SK-N-MC (cell line): ENCODE data around the gene IFTAP.

Source experiments
- EZH2 ChIP-seq: fragments of 200-600 bp; sonication (generic); IDR thresholded peaks from one replicate; pipeline ENCODE4 v1.6.1; 2017; ENCODE audit warnings: antibody characterized with exemption
- FOXP2 ChIP-seq: optimal IDR thresholded peaks from 2 replicates; pipeline ENCODE3; 2011; ENCODE audit warnings: mild to moderate bottlenecking, moderate library complexity; ENCODE audit not compliant: insufficient read depth; ENCODE audit errors: extremely low read length, control extremely low read depth
- POLR2AphosphoS5 ChIP-seq: IDR thresholded peaks from 2 replicates; pipeline ENCODE4 v1.6.1; 2012; ENCODE audit warnings: mild to moderate bottlenecking, low read depth, low read length, borderline replicate concordance

DNA sequence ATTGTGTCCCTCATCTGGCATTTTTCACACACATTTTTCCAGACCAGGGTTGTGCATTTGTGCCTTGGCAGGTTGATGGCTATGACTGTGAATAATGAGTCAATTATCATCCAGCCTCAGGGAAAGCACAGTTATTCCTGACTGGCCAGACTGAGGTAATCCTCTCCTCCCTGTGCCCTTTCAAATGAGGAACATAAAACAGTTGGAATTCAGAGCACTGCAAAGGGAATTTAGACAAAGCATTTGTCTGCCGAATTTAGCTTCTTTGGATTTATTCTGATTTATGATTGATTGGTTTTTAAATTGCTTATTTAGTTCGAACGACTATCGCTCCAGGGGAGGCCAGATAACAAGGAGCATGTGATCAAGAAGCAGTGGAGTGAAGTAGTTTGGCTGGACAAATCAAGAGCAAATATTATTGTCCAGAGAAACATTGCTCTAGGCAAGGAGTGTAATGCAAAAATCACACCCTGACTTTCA is 34.5 kb downstream of the IFTAP start:
- TF ChIP-seq POLR2AphosphoS5 (no peak), EZH2 (no peak), FOXP2 (no peak)
